Neural progenitor cell (in vitro differentiated cells): ENCODE measurements around the gene MBD2. TPM values are rescaled to one million over a fixed set of nuclear protein-coding genes. Genes with fewer than 3 reads are reported as not detected.

Experiments used
- DNase-seq: peaks from one replicate; pipeline ENCODE4 v3.0.0-alpha.2; 2016; ENCODE audit warnings: low spot score
- H2AFZ ChIP-seq: fragments of 200-600 bp; sonication (generic); replicated peaks from 2 replicates; pipeline ENCODE4 v1.6.1; 2016; ENCODE audit warnings: antibody characterized with exemption
- H3F3A ChIP-seq: fragments of 200-600 bp; sonication (generic); 2 replicates; pipeline ENCODE4 v1.6.1; 2016; ENCODE audit warnings: antibody characterized with exemption, low read depth
- H3K27ac ChIP-seq: fragments of 200-600 bp; sonication (generic); 2 replicates; pipeline ENCODE4 v1.5.1; 2016; ENCODE audit warnings: mild to moderate bottlenecking
- H3K27me3 ChIP-seq: fragments of 200-600 bp; sonication (generic); 2 replicates; pipeline ENCODE4 v1.6.1; 2016; ENCODE audit warnings: mild to moderate bottlenecking, moderate library complexity
- H3K36me3 ChIP-seq: fragments of 200-600 bp; sonication (generic); 2 replicates; pipeline ENCODE4 v1.5.1; 2016
- H3K4me1 ChIP-seq: fragments of 200-600 bp; sonication (generic); 2 replicates; pipeline ENCODE4 v1.6.1; 2016; ENCODE audit warnings: mixed run types
- H3K4me2 ChIP-seq: fragments of 200-600 bp; sonication (generic); 2 replicates; pipeline ENCODE4 v1.6.1; 2016
- H3K4me3 ChIP-seq: fragments of 200-600 bp; sonication (generic); 2 replicates; pipeline ENCODE4 v1.5.1; 2016
- H3K79me2 ChIP-seq: fragments of 200-600 bp; sonication (generic); 2 replicates; pipeline ENCODE4 v1.6.1; 2016; ENCODE audit warnings: low read depth
- H3K9ac ChIP-seq: fragments of 200-600 bp; sonication (generic); 2 replicates; pipeline ENCODE4 v1.6.1; 2016
- H3K9me3 ChIP-seq: fragments of 200-600 bp; sonication (generic); 2 replicates; pipeline ENCODE4 v1.5.1; 2016; ENCODE audit warnings: low read depth
- H4K20me1 ChIP-seq: fragments of 200-600 bp; sonication (generic); 2 replicates; pipeline ENCODE4 v1.6.1; 2016; ENCODE audit warnings: low read depth
- H3K27ac Mint-ChIP-seq: 3 replicates; pipeline ENCODE4 v1.8.0; 2021; ENCODE audit warnings: mixed read lengths
- H3K27me3 Mint-ChIP-seq: 2 replicates; pipeline ENCODE4 v1.8.0; 2022; ENCODE audit warnings: low read depth, mild to moderate bottlenecking, inconsistent platforms, moderate library complexity, mixed read lengths; ENCODE audit not compliant: insufficient read depth
- H3K36me3 Mint-ChIP-seq: 3 replicates; pipeline ENCODE4 v1.8.0; 2021; ENCODE audit warnings: mixed read lengths
- H3K4me1 Mint-ChIP-seq: 3 replicates; pipeline ENCODE4 v1.8.0; 2021; ENCODE audit warnings: mixed read lengths
- H3K4me3 Mint-ChIP-seq: 3 replicates; pipeline ENCODE4 v1.8.0; 2021; ENCODE audit warnings: mild to moderate bottlenecking, moderate library complexity, mixed read lengths
- H3K9me3 Mint-ChIP-seq: 3 replicates; pipeline ENCODE4 v1.8.0; 2020; ENCODE audit warnings: mixed read lengths
- CTCF ChIP-seq: fragments of 200-600 bp; sonication (generic); IDR thresholded peaks from 2 replicates; pipeline ENCODE4 v1.5.1; 2017; ENCODE audit warnings: antibody characterized with exemption, mild to moderate bottlenecking
- EZH2 ChIP-seq: fragments of 200-600 bp; sonication (generic); IDR thresholded peaks from 2 replicates; pipeline ENCODE4 v1.6.1; 2017; ENCODE audit warnings: antibody characterized with exemption, mild to moderate bottlenecking, moderate library complexity
- EZH2phosphoT487 ChIP-seq: fragments of 200-600 bp; sonication (generic); IDR thresholded peaks from 2 replicates; pipeline ENCODE4 v1.6.1; 2017; ENCODE audit warnings: antibody characterized with exemption
- total RNA-seq: library from RNA; depleted of rRNA; stranded (reverse); fragments of >200 nt; gene quantifications from 2 replicates; pipeline ENCODE4 v1.2.3, GENCODE V29; 2015; ENCODE audit warnings: low replicate concordance

MBD2 gene
- total RNA-seq, 1 donor from 2014 or later: 36.5 TPM

GRCh38 chr18:54157646-54158385 lies 66.7 kb downstream of the MBD2 start:
- Histone ChIP-seq H3K9me3 (no peaks in the 10 kb centered on the region), H3K4me3 (no peak overlapping the region), H3K79me2 (no peaks in the 10 kb centered on the region), H3K36me3 (no peaks in the 10 kb centered on the region), H2AFZ (no peak overlapping the region), H4K20me1 (no peaks in the 10 kb centered on the region), H3K27me3 (no peaks in the 10 kb centered on the region), H3F3A (no peaks in the 10 kb centered on the region), H3K27ac (no peak overlapping the region), H3K9ac (no peak overlapping the region), H3K4me2 (no peak overlapping the region), H3K4me1 (no peaks in the 10 kb centered on the region)
- no peak for TF ChIP-seq CTCF
- no peak for TF ChIP-seq EZH2phosphoT487
- no peak for TF ChIP-seq EZH2
- H3K9me3 Mint-ChIP-seq: no peaks in the 10 kb centered on the region
- no peaks in the 10 kb centered on the region for H3K4me1 Mint-ChIP-seq
- H3K27ac Mint-ChIP-seq: no peak overlapping the region
- peaks cover 26% of the 10 kb centered on the region for H3K36me3 Mint-ChIP-seq
- no peak overlapping the region for H3K4me3 Mint-ChIP-seq
- no peaks in the 10 kb centered on the region for H3K27me3 Mint-ChIP-seq
- DNase-seq: no peak

DNA sequence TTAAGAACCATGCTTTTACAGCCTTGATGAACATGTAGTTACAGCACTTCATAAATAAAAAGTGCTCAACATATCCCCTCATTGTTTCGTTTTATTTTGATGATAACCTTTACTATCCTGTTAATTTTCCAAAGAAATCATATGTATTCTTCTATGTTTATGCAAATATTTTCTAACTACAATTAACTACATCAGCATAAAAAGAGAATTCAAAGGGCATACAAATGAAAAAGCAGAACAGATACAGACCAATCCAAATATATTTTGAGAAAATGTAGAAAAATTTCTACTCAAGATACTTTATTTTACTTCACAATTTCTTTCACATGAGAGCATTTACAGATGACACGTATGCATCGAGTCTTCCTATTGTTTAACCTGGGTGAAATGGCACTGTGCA lies 69.1 kb downstream of the MBD2 start:
- no peaks in the 10 kb centered on the region for H3K27me3 Mint-ChIP-seq

DNA sequence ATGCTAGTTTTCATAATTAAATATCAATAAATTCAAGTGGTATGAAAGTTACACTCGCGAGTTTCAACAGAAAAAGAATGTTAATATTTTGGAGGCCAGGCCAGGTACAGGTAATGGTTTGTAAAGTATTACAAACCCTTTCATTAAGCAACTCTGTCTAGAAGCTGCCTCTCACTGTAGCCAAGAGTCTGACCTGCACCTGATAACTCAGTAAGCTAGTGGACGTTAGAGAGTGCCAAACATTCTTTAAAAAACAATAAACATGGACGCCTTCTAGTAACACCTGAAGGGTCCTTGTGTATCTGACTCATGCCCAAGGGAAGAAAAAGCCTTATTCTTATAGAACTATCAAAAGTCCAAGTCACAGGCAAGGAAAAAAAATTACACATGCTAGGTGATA lies 70.2 kb downstream of the MBD2 start:
- Histone ChIP-seq H3K79me2 (no peaks in the 10 kb centered on the region), H3K27me3 (no peaks in the 10 kb centered on the region), H3K27ac (no peak overlapping the region), H3K36me3 (no peaks in the 10 kb centered on the region), H3K4me2 (no peak overlapping the region), H3K4me3 (no peak overlapping the region), H3K9me3 (no peaks in the 10 kb centered on the region), H3F3A (no peaks in the 10 kb centered on the region), H2AFZ (no peak overlapping the region), H3K9ac (no peak overlapping the region), H3K4me1 (no peaks in the 10 kb centered on the region), H4K20me1 (no peaks in the 10 kb centered on the region)
- no peak for DNase-seq
- Mint-ChIP-seq H3K27me3 (no peaks in the 10 kb centered on the region), H3K36me3 (peaks cover 13% of the 10 kb centered on the region), H3K4me3 (no peak overlapping the region), H3K27ac (no peak overlapping the region), H3K4me1 (peaks cover 3% of the 10 kb centered on the region), H3K9me3 (no peaks in the 10 kb centered on the region)
- TF ChIP-seq CTCF (no peak), EZH2phosphoT487 (no peak), EZH2 (no peak)

More for the DNA sequence above, 69.1 kb downstream of the MBD2 start:
- DNase-seq: no peak
- no peaks in the 10 kb centered on the region for H3K9me3 ChIP-seq
- Mint-ChIP-seq H3K9me3 (no peaks in the 10 kb centered on the region), H3K4me1 (no peaks in the 10 kb centered on the region), H3K4me3 (no peak overlapping the region), H3K36me3 (peaks cover 17% of the 10 kb centered on the region), H3K27ac (no peak overlapping the region)
- no peaks in the 10 kb centered on the region for H3K36me3 ChIP-seq
- no peak overlapping the region for H3K9ac ChIP-seq
- H2AFZ ChIP-seq: no peak overlapping the region
- H4K20me1 ChIP-seq: no peaks in the 10 kb centered on the region
- no peak overlapping the region for H3K4me2 ChIP-seq
- no peak overlapping the region for H3K27ac ChIP-seq
- no peaks in the 10 kb centered on the region for H3K79me2 ChIP-seq
- H3K4me1 ChIP-seq: no peaks in the 10 kb centered on the region
- H3K4me3 ChIP-seq: no peak overlapping the region
- no peaks in the 10 kb centered on the region for H3K27me3 ChIP-seq
- H3F3A ChIP-seq: no peaks in the 10 kb centered on the region
- TF ChIP-seq EZH2 (no peak), CTCF (no peak), EZH2phosphoT487 (no peak)
